GM18517 (cell line): ENCODE results near the gene FBXO38.

Experiments used
- ATAC-seq: cut with Tn5 transposase; IDR thresholded peaks from one replicate; pipeline ENCODE4 v1.9.1; 2021; ENCODE audit warnings: mild to moderate bottlenecking, moderate library complexity; ENCODE audit not compliant: unreplicated experiment

FBXO38 gene

GRCh38 chr5:148381906-148382305 is 1.9 kb upstream of the FBXO38 start:
- no peak for ATAC-seq

GRCh38 chr5:148382961-148383360 is 797 bp upstream of the FBXO38 start:
- ATAC-seq, result no peak

GRCh38 chr5:148384380-148384737 is 601 bp downstream of the FBXO38 start:
- peak; percentile 19 for ATAC-seq

- no peak for ATAC-seq
Observed at GRCh38 chr5:148385094-148385493, 1.3 kb downstream of the FBXO38 start.

- ATAC-seq, result no peak
Observed at GRCh38 chr5:148386041-148386440, 2.3 kb downstream of the FBXO38 start.

- no peak for ATAC-seq
Observed at GRCh38 chr5:148387325-148387724, 3.6 kb downstream of the FBXO38 start.

- ATAC-seq, result no peak
Observed at GRCh38 chr5:148388696-148389095, 4.9 kb downstream of the FBXO38 start.

GRCh38 chr5:148390914-148391313 is 7.2 kb downstream of the FBXO38 start:
- no peak for ATAC-seq

- no peak for ATAC-seq
Observed at GRCh38 chr5:148391422-148391821, 7.7 kb downstream of the FBXO38 start.

GRCh38 chr5:148393390-148393741 is 9.6 kb downstream of the FBXO38 start:
- ATAC-seq, result no peak

- no peak for ATAC-seq
Observed at GRCh38 chr5:148394587-148395019, 10.8 kb downstream of the FBXO38 start.

- ATAC-seq, result no peak
Observed at GRCh38 chr5:148395031-148395430, 11.3 kb downstream of the FBXO38 start.

- no peak for ATAC-seq
Observed at GRCh38 chr5:148397968-148398595, 14.3 kb downstream of the FBXO38 start.

- no peak for ATAC-seq
Observed at GRCh38 chr5:148398698-148399121, 15.0 kb downstream of the FBXO38 start.

GRCh38 chr5:148401604-148402003 is 17.8 kb downstream of the FBXO38 start:
- no peak for ATAC-seq

- ATAC-seq, result peak; percentile 72
Observed at GRCh38 chr5:148403344-148403743, 19.6 kb downstream of the FBXO38 start.

GRCh38 chr5:148406406-148406805 is 22.6 kb downstream of the FBXO38 start:
- ATAC-seq, result no peak

- no peak for ATAC-seq
Observed at GRCh38 chr5:148408092-148408491, 24.3 kb downstream of the FBXO38 start.

- ATAC-seq, result no peak
Observed at GRCh38 chr5:148412124-148412523, 28.4 kb downstream of the FBXO38 start.

GRCh38 chr5:148414833-148415232 is 31.1 kb downstream of the FBXO38 start:
- no peak for ATAC-seq

- ATAC-seq, result no peak
Observed at GRCh38 chr5:148416416-148416815, 32.7 kb downstream of the FBXO38 start.

- no peak for ATAC-seq
Observed at GRCh38 chr5:148416921-148417320, 33.2 kb downstream of the FBXO38 start.

GRCh38 chr5:148418511-148418910 is 34.8 kb downstream of the FBXO38 start:
- ATAC-seq, result no peak
